IPS-NIHi7 (cell line): Measurements from ENCODE around the gene F2.
A peak's percentile ranks its signal among the peaks of the same experiment; 100 is the strongest.
"Not testable (repeated sequence)": the region's sequence is repeated elsewhere in the genome, so short reads cannot be mapped to it uniquely, and the experiment has no call there.

Experiments
- DNase-seq: peaks from one replicate; pipeline ENCODE4 v3.0.0; 2012; ENCODE audit warnings: mixed read lengths; ENCODE audit errors: extremely low spot score

Gene F2

DNA sequence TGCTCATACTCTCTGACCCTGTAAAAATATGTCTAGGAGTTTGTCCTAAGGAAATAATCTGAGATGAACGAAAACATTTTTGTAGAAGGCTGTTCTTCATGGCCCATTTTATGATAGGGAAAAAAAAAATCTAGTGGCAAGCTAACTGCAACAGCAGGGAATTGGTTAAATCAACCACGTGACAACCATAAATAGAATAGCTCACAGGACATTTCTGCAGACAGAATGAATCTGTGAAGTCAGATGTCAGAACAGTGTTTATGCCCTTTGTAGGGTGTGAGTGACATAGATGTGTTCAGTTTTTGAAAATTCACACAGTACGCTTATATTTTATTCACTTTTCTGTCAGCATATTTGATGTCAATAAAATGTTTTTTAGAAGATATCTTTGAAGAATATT, 34.6 kb upstream of the F2 start:
- no peak for DNase-seq

GRCh38 chr11:46686886-46687795, 31.9 kb upstream of the F2 start:
- DNase-seq, result no peak

GRCh38 chr11:46690702-46691101, 28.3 kb upstream of the F2 start:
- no peak for DNase-seq

- DNase-seq, result no peak
Measured at GRCh38 chr11:46692450-46692849, 26.6 kb upstream of the F2 start.

GRCh38 chr11:46693597-46694012, 25.4 kb upstream of the F2 start:
- no peak for DNase-seq

- no peak for DNase-seq
Measured at GRCh38 chr11:46694072-46694471, 24.9 kb upstream of the F2 start.

DNA sequence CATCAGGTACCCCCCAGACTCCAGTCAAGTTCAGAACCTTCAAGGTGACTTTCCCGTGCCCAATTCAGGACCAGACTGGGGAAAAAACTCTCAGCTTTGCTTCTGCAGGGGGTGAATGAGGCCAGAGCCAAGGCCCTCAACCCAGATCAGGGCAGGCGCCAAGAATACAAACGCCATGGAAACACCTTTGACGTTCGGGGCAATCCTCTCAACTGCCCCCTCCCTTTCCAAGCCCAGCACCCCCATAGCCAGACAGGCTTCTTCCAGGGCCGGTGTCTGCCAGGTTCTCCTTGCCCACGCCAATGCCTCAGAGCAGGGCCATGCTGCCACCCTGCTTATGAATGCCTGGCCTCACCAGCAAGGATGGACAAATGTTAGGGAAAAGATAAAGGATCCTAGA, 24.4 kb upstream of the F2 start:
- DNase-seq, result no peak

DNA sequence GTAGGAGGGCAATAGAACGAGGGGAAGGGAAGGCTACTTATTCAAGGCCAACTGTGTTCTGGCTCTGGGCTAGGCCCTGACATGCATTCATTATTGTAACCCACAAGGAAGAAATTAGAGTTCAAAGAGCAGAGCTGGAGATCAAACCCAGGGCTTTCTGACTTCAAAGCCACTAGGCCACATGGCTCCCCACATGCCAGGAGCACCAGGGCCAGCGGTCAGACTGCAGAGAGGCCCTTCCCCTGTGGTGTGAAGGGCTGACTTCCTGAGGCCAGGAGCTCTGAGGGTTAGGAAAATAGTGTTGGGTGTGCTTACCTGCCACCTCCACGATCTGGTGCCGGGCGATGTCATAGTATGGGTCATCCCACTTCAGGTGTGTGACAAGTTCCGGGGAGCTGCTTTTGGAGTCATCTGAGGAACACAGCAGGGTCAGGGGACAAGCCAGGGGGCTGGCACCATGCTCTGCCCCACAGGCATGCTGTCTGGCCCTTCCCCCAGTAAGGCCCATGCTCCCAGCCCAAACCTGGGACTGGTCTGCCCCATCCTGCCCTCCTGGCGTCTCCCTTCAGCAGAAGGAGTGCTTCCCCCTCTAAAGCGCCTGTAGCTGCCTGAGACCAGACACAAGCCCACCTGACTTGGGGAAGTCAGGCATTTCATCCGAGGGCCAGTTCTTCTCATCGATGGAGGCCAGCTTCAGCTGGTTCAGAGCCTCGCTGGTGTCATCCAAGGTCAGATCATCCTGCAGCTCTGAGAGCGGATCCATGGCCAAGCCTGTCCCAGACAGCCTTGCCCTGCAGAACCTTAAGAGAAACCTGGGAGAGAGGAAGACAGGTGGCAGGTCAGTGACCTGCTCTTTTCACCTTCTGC, 23.4 kb upstream of the F2 start:
- no peak for DNase-seq

GRCh38 chr11:46696212-46696558, 22.8 kb upstream of the F2 start:
- no peak for DNase-seq

DNA sequence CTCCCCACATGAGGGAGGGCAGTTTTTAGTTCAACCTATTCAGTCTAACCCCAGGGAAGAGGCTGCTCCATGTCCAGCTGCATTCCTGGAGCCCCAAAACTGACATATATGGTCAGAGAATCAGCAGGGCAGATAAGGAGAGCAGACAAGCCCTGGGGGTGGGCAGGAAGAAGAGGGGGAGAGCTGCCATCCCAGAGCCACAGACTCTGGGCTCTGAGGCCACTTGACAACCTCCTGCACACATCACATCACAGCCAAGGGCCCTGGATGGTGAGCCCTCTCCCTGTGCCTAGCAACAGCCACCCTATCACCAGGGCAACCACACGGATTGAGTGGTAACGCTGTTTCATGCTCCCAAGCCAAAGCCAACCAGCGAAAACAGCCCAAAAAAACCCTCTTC, 21.7 kb upstream of the F2 start:
- no peak for DNase-seq

- DNase-seq, result no peak
Measured at GRCh38 chr11:46697723-46698122, 21.3 kb upstream of the F2 start.

DNA sequence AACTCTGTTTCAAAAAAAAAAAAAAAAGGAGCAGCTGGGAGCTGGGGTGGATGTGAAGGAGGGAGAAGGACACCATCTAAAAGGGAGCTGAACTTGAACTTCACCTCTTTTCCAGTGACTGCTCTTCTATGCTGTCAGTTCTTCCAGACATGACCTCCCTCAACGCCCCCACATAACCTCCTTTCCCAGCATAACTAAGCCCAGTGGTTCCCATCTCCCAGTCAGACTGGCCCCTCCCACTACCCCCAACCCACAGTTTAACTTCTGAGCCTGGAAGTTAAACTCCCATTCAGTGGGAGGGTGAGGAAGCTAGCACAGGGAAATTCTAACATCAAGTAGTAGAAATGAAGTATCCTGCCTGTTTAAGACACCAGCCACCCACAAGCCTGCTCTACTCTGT, 20.4 kb upstream of the F2 start:
- DNase-seq, result no peak

GRCh38 chr11:46700241-46701077, 18.6 kb upstream of the F2 start, which contains the start of the genes ARHGAP1 and ZNF408:
ARHGAP1 (minus strand) TSS chr11:46700619; CDS start chr11:46696107, 4,512 bp downstream.
ZNF408 (plus strand) TSS chr11:46701031; CDS start chr11:46701048, 17 bp downstream.
- DNase-seq, result peak; percentile 98

- DNase-seq, result no peak
Measured at GRCh38 chr11:46701078-46701654, 17.8 kb upstream of the F2 start.

DNA sequence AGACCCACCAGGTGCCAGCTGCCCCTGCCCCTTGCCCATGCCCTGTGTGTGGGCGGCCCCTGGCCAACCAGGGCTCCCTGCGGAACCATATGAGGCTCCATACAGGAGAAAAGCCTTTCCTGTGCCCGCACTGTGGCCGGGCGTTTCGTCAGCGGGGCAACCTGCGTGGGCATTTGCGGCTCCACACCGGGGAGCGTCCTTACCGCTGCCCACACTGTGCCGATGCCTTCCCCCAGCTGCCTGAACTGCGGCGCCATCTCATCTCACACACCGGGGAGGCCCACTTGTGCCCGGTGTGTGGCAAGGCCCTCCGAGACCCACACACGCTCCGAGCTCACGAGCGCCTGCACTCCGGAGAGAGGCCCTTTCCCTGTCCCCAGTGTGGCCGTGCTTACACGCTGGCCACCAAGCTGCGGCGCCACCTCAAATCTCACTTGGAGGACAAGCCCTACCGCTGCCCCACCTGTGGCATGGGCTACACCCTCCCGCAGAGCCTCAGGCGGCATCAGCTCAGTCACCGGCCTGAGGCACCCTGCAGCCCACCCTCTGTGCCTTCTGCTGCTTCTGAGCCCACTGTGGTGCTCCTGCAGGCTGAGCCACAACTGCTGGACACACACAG, 13.8 kb upstream of the F2 start:
- DNase-seq, result no peak

DNA sequence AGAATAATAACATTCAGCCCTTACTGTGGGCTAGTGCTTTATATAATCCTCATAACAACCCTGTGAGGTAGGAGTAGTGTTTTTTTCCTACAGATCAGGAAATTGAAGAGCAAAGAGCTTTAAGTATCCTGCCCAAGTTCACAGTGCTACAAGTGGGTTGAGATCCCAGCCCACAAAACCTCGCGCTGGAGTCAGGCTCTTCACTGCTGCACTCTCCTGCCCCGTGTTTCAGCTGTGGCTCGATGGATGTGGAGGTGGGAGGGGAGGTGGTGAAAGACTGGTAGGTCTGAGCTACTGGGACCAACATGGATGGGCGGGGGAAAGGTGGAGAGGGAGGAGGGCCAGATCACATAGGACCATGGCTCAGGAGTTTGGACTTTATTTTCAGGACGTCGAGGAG, 12.1 kb upstream of the F2 start:
- DNase-seq, result no peak

DNA sequence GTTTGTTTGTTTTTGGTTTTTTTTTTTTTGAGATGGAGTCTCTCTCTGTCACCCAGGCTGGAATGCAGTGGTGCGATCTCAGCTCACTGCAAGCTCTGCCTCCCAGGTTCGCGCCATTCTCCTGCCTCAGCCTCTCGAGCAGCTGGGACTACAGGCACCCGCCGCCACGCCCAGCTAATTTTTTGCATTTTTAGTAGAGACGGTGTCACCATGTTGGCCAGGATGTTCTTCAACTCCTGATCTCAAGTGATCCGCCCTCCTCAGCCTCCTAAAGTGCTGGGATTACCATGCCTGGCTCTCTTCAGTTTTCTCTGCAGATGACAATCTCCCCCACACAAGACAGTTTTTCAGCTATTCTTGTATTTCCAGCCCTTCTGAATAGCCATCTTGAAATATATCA, 9.7 kb upstream of the F2 start:
- DNase-seq, result not testable (repeated sequence)

- DNase-seq, result no peak
Measured at GRCh38 chr11:46710821-46711269, 8.2 kb upstream of the F2 start.

- no peak for DNase-seq
Measured at GRCh38 chr11:46711303-46711702, 7.7 kb upstream of the F2 start.

DNA sequence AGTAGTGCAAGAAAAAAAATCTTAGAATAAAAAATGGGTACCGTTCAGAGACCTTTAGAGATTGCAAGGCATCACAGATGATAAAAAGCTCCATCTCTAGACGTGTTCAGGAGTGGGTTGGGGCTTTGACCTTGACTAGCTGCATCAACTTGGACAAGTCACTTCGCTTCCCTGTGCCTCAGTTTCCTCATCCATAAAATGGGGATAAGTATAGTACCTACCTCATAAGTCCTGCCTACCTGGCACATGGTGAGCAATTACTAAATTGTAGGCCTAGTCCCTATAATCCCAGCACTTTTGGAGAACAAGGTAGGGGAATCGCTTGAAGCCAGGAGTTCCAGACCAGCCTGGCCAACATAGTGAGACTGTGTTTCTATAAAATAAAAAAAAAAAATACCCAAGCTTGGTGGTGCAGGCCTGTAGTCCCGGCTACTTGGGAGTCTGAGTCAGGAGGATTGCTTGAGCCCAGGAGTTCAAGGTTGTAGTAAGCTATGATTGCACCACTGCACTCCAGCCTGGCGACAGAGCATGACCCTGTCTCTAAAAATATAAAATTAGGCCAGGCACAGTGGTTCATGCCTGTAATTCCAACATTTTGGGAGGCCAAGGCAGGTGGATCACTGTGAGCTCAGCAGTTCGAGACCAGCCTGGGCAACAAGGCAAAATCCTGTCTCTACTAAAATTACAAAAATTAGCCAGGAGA, 6.0 kb upstream of the F2 start:
- no peak for DNase-seq
